Measurements from ENCODE around the gene MTA3. TPM values are rescaled to one million over a fixed set of nuclear protein-coding genes. Genes with fewer than 3 reads are reported as not detected.
"Not testable (repeated sequence)": the region's sequence is repeated elsewhere in the genome, so short reads cannot be mapped to it uniquely, and the experiment has no call there.

Gene MTA3
- total and polyA plus RNA-seq, 10 donors = 11.6 to 42.9 (median 28.5) TPM

DNA sequence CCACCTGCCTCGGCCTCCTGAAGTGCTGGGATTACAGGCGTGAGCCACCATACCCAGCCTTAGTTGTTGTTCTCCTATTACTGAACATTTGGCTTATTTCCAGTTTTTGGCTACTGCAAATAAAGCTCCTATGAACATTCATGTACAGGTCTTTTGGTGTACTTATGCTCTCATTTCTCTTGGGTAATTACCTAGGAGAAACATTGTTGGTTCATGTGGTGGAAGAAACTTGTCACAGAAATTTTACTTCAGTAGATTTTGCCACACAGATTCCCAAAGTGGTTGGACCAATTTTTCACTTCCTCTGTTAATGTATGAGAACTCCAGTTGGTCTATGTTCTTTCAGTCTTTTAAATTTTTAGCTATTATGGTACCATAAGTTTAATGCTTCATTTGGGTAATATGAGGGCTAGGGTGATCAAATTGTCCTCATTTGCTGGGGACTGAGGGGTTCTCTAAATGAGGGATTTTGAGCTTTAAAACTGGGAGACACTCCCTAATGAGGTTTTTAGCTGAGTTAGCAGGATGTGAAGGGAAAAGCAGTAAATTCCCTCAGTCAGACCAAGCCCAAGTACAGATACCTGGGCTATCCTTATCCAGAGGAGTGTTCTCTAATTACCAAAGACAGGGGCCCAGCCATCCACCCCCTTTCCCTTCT lies 33.9 kb downstream of the MTA3 start:
- Histone ChIP-seq H3K4me3 (no peak overlapping the region), H3K27ac (no peak overlapping the region), H3K9me3 (no peaks in the 10 kb centered on the region), H3K4me1 (peaks cover 0 to 20% (median 2%) of the 10 kb centered on the region in 6 donors), H3K27me3 (replicated peaks in 1 of 7) (no peaks in the 10 kb centered on the region), H3K36me3 (peaks cover 0 to 6% (median 0%) of the 10 kb centered on the region in 6 donors)
- intact Hi-C loops (cut with DNase I; ENCODE audit: low total_unique reads) = no loop called here
- TF ChIP-seq, protein P1, sequence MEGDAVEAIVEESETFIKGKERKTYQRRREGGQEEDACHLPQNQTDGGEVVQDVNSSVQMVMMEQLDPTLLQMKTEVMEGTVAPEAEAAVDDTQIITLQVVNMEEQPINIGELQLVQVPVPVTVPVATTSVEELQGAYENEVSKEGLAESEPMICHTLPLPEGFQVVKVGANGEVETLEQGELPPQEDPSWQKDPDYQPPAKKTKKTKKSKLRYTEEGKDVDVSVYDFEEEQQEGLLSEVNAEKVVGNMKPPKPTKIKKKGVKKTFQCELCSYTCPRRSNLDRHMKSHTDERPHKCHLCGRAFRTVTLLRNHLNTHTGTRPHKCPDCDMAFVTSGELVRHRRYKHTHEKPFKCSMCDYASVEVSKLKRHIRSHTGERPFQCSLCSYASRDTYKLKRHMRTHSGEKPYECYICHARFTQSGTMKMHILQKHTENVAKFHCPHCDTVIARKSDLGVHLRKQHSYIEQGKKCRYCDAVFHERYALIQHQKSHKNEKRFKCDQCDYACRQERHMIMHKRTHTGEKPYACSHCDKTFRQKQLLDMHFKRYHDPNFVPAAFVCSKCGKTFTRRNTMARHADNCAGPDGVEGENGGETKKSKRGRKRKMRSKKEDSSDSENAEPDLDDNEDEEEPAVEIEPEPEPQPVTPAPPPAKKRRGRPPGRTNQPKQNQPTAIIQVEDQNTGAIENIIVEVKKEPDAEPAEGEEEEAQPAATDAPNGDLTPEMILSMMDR (IDR thresholded peaks at IDR 0.05 in 8 of 11, conservative IDR thresholded peaks at IDR 0.05 in 3 of 11) = no peak
- TF ChIP-seq POLR2AphosphoS5 (IDR thresholded peaks at IDR 0.05) (no peak), POLR2A (IDR thresholded peaks at IDR 0.05) (no peak)
- no peak for DNase-seq
- 90 to 96% (median 90%) methylated on average over 2 of the region's 2 CpGs for WGBS, 5 donors

DNA sequence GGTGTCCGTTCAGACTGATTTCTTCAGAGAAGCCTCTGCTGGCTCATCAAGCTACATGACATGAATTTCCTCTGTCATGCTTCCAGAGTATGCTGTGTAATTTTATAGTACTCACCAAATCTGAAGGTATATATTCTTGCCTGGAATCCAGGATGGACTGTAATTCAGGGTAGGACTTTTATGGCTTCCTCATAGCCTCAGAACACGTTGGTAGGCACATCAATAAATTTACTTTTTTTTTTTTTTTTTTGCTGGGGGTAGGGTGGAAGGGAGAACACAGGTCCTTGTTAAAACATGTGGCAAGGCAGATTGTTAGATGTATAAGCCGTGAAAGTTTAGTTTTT lies 34.4 kb downstream of the MTA3 start:
- 71 to 88% (median 82%) methylated on average over 3 of the region's 3 CpGs for WGBS, 5 donors
- peaks cover 0 to 6% (median 0%) of the 10 kb centered on the region in 6 donors for H3K36me3 ChIP-seq
- H3K4me1 ChIP-seq = peaks cover 0 to 20% (median 2%) of the 10 kb centered on the region in 6 donors
- H3K27ac ChIP-seq = no peak overlapping the region
- intact Hi-C loops (cut with DNase I; ENCODE audit: low total_unique reads) = no loop called here
- TF ChIP-seq, protein P1 (IDR thresholded peaks at IDR 0.05 in 8 of 11, conservative IDR thresholded peaks at IDR 0.05 in 3 of 11) = no peak
- TF ChIP-seq POLR2AphosphoS5 (IDR thresholded peaks at IDR 0.05) (no peak), POLR2A (IDR thresholded peaks at IDR 0.05) (no peak)
- no peaks in the 10 kb centered on the region for H3K9me3 ChIP-seq
- H3K4me3 ChIP-seq = no peak overlapping the region
- DNase-seq = no peak
- no peaks in the 10 kb centered on the region for H3K27me3 ChIP-seq (replicated peaks in 1 of 7)

DNA sequence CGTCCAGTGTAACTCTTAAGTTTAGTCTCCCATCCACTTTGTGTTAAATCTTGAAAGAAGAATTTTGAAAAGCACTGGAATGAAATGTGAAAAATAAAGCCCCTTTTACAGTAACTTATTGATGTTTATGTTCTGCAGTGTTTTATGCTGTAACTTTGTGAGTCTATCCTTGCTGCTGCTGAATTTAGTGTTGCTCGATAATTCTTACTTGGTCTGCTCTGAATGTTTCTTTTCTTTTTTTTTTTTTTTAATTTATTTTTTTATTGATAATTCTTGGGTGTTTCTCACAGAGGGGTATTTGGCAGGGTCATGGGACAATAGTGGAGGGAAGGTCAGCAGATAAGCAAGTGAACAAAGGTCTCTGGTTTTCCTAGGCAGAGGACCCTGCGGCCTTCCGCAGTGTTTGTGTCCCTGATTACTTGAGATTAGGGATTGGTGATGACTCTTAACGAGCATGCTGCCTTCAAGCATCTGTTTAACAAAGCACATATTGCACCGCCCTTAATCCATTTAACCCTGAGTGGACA lies 36.0 kb downstream of the MTA3 start:
- H3K9me3 ChIP-seq; intact Hi-C loops (cut with DNase I; ENCODE audit: low total_unique reads); DNase-seq; H3K27ac ChIP-seq; H3K27me3 ChIP-seq (replicated peaks in 1 of 7); H3K4me3 ChIP-seq: not testable (repeated sequence)
- WGBS, 5 donors = 80 to 95% (median 88%) methylated on average over 4 to 6 of the region's 6 CpGs
- Histone ChIP-seq H3K36me3 (peaks cover 0 to 15% (median 1%) of the 10 kb centered on the region in 6 donors), H3K4me1 (peaks cover 0 to 12% (median under 1%) of the 10 kb centered on the region in 6 donors)

DNA sequence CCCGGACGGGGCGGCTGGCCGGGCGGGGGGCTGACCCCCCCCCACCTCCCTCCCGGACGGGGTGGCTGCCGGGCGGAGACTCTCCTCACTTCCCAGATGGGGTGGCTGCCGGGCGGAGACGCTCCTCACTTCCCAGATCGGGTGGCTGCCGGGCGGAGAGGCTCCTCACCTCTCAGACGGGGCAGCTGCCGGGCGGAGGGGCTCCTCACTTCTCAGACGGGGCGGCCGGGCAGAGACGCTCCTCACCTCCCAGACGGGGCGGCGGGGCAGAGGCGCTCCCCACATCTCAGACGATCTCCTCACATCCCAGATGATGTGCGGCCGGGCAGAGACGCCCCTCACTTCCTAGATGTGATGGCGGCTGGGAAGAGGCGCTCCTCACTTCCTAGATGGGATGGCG lies 37.7 kb downstream of the MTA3 start:
- H3K9me3 ChIP-seq, DNase-seq: not testable (repeated sequence)
- WGBS, 5 donors = 94 to 99% (median 97%) methylated on average over 18 to 30 of the region's 33 CpGs; no CpG with 5 or more reads in 1 of the 5 donors

DNA sequence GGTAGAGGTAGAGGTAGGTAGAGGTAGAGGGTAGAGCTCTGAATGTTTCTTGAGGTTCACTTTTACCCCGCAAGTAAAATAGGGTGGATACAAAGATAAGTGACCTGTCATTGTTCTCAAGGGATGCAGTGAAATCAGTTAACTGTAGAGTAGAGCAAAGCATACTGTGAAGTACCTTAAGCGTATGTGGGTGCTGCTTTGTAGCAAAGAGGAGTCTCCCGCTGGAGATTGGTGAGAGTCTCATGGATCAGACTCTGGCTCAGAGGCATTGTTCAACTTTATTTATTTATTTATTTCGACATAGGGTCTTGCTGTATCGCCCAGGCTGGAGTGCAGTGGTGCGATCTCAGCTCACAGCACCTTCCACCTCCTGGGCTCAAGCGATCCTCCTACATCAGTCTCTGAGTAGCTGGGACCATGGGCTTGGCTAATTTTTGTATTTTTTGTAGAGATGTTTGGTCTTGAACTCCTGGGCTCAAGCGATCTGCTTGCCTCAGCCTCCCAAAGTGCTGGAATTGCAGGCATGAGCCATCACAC lies 38.7 kb downstream of the MTA3 start:
- H3K36me3 ChIP-seq = peaks cover 0 to 34% (median 10%) of the 10 kb centered on the region in 6 donors
- H3K27me3 ChIP-seq (replicated peaks in 1 of 7) = no peaks in the 10 kb centered on the region
- H3K9me3 ChIP-seq = no peaks in the 10 kb centered on the region
- no peak for TF ChIP-seq POLR2A (IDR thresholded peaks at IDR 0.05)
- H3K4me1 ChIP-seq = no peaks in the 10 kb centered on the region
- intact Hi-C loops (cut with DNase I; ENCODE audit: low total_unique reads) = no loop called here
- H3K4me3 ChIP-seq = no peak overlapping the region
- WGBS, 5 donors = 72 to 96% (median 86%) methylated on average over 8 of the region's 8 CpGs
- no peak for DNase-seq
- no peak overlapping the region for H3K27ac ChIP-seq

More for the DNA sequence above, 37.7 kb downstream of the MTA3 start:
- H3K27ac ChIP-seq; H3K4me1 ChIP-seq; intact Hi-C loops (cut with DNase I; ENCODE audit: low total_unique reads); H3K27me3 ChIP-seq (replicated peaks in 1 of 7); H3K4me3 ChIP-seq: not testable (repeated sequence)
- peaks cover 0 to 32% (median 10%) of the 10 kb centered on the region in 6 donors for H3K36me3 ChIP-seq
